GM23338 (cell line): ENCODE data around the gene ACTR5. TPM values are rescaled to one million over a fixed set of nuclear protein-coding genes. Genes with fewer than 3 reads are reported as not detected.

Experiments used
- ATAC-seq: fragments of 200-7000 bp; cut with Tn5 transposase; 3 replicates; pipeline ENCODE4 v1.9.1; 2020
- DNase-seq: peaks from one replicate; pipeline ENCODE4 v3.0.0-alpha.2; 2015; ENCODE audit warnings: low spot score
- H2AFZ ChIP-seq: fragments of 200-600 bp; sonication (generic); 2 replicates; pipeline ENCODE4 v1.8.0; 2016; ENCODE audit warnings: antibody characterized with exemption, mild to moderate bottlenecking, moderate library complexity
- H3F3A ChIP-seq: fragments of 200-600 bp; sonication (generic); replicated peaks from 2 replicates; pipeline ENCODE4 v1.8.0; 2017; ENCODE audit warnings: antibody characterized with exemption, mixed run types, low read depth
- H3K27ac ChIP-seq: fragments of 200-600 bp; sonication (generic); 2 replicates; pipeline ENCODE4 v1.6.1; 2016; ENCODE audit warnings: low read depth
- H3K27me3 ChIP-seq: fragments of 200-600 bp; sonication (generic); 2 replicates; pipeline ENCODE4 v1.8.0; 2016; ENCODE audit warnings: mild to moderate bottlenecking, mixed run types, moderate library complexity; ENCODE audit not compliant: insufficient read depth
- H3K36me3 ChIP-seq: fragments of 200-600 bp; sonication (generic); 2 replicates; pipeline ENCODE4 v1.8.0; 2016; ENCODE audit warnings: mild to moderate bottlenecking; ENCODE audit not compliant: insufficient read depth
- H3K4me1 ChIP-seq: fragments of 200-600 bp; sonication (generic); 2 replicates; pipeline ENCODE4 v1.8.0; 2016; ENCODE audit warnings: mild to moderate bottlenecking, moderate library complexity; ENCODE audit not compliant: insufficient read depth
- H3K4me2 ChIP-seq: fragments of 200-600 bp; sonication (generic); 2 replicates; pipeline ENCODE4 v1.7.1; 2017; ENCODE audit warnings: mixed run types
- H3K4me3 ChIP-seq: fragments of 200-600 bp; sonication (generic); 2 replicates; pipeline ENCODE4 v1.6.1; 2016; ENCODE audit warnings: mixed run types
- H3K79me2 ChIP-seq: fragments of 200-600 bp; sonication (generic); replicated peaks from 2 replicates; pipeline ENCODE4 v1.8.0; 2017; ENCODE audit warnings: mild to moderate bottlenecking; ENCODE audit not compliant: insufficient read depth
- H3K9me2 ChIP-seq: fragments of 200-600 bp; sonication (generic); 2 replicates; pipeline ENCODE4 v1.8.0; 2017; ENCODE audit not compliant: insufficient read depth
- H4K20me1 ChIP-seq: fragments of 200-600 bp; sonication (generic); replicated peaks from 2 replicates; pipeline ENCODE4 v1.8.0; 2017; ENCODE audit warnings: mild to moderate bottlenecking; ENCODE audit not compliant: insufficient read depth
- H3K27ac Mint-ChIP-seq: 2 replicates; pipeline ENCODE4 v1.8.0; 2020; ENCODE audit warnings: inconsistent platforms, mild to moderate bottlenecking, moderate library complexity, mixed read lengths
- H3K27me3 Mint-ChIP-seq: 3 replicates; pipeline ENCODE4 v1.8.0; 2022; ENCODE audit warnings: low read depth, mild to moderate bottlenecking, moderate library complexity, mixed read lengths, inconsistent platforms; ENCODE audit not compliant: insufficient read depth, poor library complexity
- H3K36me3 Mint-ChIP-seq: 3 replicates; pipeline ENCODE4 v1.8.0; 2021; ENCODE audit warnings: low read depth, mild to moderate bottlenecking, inconsistent platforms, moderate library complexity, mixed read lengths
- H3K4me1 Mint-ChIP-seq: 3 replicates; pipeline ENCODE4 v1.8.0; 2020; ENCODE audit warnings: mild to moderate bottlenecking, inconsistent platforms, mixed read lengths
- H3K4me3 Mint-ChIP-seq: 3 replicates; pipeline ENCODE4 v1.8.0; 2021; ENCODE audit warnings: moderate library complexity, mild to moderate bottlenecking, inconsistent platforms, mixed read lengths
- H3K9me3 Mint-ChIP-seq: 3 replicates; pipeline ENCODE4 v1.8.0; 2020; ENCODE audit warnings: moderate library complexity, mild to moderate bottlenecking, inconsistent platforms, mixed read lengths
- CREB1 ChIP-seq: fragments of 250-450 bp; sonication (Bioruptor Pico); IDR thresholded peaks from 2 replicates; pipeline ENCODE4 v1.5.0; 2020; ENCODE audit warnings: low read depth, mild to moderate bottlenecking, moderate library complexity
- EZH2 ChIP-seq: fragments of 200-600 bp; sonication (generic); IDR thresholded peaks from one replicate; pipeline ENCODE4 v1.8.0; 2017; ENCODE audit warnings: antibody characterized with exemption, mild to moderate bottlenecking, low read depth; ENCODE audit not compliant: unreplicated experiment
- EZH2phosphoT487 ChIP-seq: fragments of 200-600 bp; sonication (generic); IDR thresholded peaks from one replicate; pipeline ENCODE4 v1.8.1; 2018; ENCODE audit warnings: antibody characterized with exemption; ENCODE audit not compliant: unreplicated experiment
- JUNB ChIP-seq: IDR thresholded peaks from one replicate; pipeline ENCODE4 v1.6.1; 2016; ENCODE audit warnings: antibody characterized with exemption; ENCODE audit not compliant: unreplicated experiment
- NANOG ChIP-seq: IDR thresholded peaks from 2 replicates; pipeline ENCODE4 v1.6.1; 2016; ENCODE audit warnings: antibody characterized with exemption, borderline replicate concordance
- POLR2AphosphoS5 ChIP-seq: IDR thresholded peaks from 2 replicates; pipeline ENCODE4 v1.6.1; 2016; ENCODE audit warnings: antibody characterized with exemption, low read depth
- STAT1 ChIP-seq: IDR thresholded peaks from one replicate; pipeline ENCODE4 v1.6.1; 2016; ENCODE audit warnings: antibody characterized with exemption; ENCODE audit not compliant: unreplicated experiment
- ZNF114 ChIP-seq: fragments of 250-450 bp; sonication (Bioruptor Pico); IDR thresholded peaks from 2 replicates; pipeline ENCODE4 v1.5.0; 2020; ENCODE audit warnings: mild to moderate bottlenecking, moderate library complexity
- ZNF331 ChIP-seq: fragments of 250-450 bp; sonication (Bioruptor Pico); IDR thresholded peaks from 2 replicates; pipeline ENCODE4 v1.5.0; 2020; ENCODE audit warnings: low read depth, mild to moderate bottlenecking, moderate library complexity
- polyA plus RNA-seq: library from polyadenylated mRNA; unstranded; fragments of >200 nt; fragmentation: Nextera tagmentation; extraction: Ambion mirVana; gene quantifications from 2 replicates; pipeline ENCODE4 v1.2.1, GENCODE V29; 2016
- total RNA-seq: library from RNA; depleted of rRNA; stranded (reverse); fragments of >200 nt; shearing (Covaris generic); gene quantifications from 2 replicates; pipeline ENCODE4 v1.2.3, GENCODE V29; 2014
- TF ChIP-seq, protein P1 (sequence below): fragments of 250-450 bp; sonication (Bioruptor Pico); IDR thresholded peaks from 2 replicates; pipeline ENCODE4 v1.5.0; 2020; ENCODE audit warnings: mild to moderate bottlenecking, moderate library complexity
- TF ChIP-seq, protein P2 (sequence below): IDR thresholded peaks from one replicate; pipeline ENCODE4 v1.6.1; 2018; ENCODE audit warnings: antibody characterized with exemption; ENCODE audit not compliant: unreplicated experiment
- TF ChIP-seq, protein P3 (sequence below): IDR thresholded peaks from 2 replicates; pipeline ENCODE4 v1.6.1; 2016; ENCODE audit warnings: antibody characterized with exemption

ACTR5 gene
- total and polyA plus RNA-seq, 2 experiments from 2014 or later, result 8.4 to 21.8 TPM

DNA sequence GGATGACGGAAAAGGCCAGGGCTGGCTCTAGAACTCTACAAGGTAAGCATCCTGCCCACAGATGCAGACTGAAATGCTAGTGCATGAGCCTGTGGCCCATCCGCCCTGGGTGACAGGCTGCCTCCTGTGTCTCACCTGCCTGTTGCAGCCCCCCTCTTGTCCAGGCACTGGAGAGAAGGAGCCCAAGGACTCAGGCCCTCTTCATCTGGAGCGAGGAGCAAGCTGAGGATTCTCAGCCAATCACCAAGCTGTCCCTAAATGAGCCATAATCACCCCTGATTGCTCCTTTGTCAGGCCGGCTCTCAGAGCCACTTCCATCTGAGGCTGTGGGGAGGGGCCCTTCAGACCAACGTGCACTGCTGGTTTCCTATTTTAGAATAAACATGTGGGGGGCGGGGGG, 34.0 kb upstream of the ACTR5 start (continued):
- TF ChIP-seq, protein P1, sequence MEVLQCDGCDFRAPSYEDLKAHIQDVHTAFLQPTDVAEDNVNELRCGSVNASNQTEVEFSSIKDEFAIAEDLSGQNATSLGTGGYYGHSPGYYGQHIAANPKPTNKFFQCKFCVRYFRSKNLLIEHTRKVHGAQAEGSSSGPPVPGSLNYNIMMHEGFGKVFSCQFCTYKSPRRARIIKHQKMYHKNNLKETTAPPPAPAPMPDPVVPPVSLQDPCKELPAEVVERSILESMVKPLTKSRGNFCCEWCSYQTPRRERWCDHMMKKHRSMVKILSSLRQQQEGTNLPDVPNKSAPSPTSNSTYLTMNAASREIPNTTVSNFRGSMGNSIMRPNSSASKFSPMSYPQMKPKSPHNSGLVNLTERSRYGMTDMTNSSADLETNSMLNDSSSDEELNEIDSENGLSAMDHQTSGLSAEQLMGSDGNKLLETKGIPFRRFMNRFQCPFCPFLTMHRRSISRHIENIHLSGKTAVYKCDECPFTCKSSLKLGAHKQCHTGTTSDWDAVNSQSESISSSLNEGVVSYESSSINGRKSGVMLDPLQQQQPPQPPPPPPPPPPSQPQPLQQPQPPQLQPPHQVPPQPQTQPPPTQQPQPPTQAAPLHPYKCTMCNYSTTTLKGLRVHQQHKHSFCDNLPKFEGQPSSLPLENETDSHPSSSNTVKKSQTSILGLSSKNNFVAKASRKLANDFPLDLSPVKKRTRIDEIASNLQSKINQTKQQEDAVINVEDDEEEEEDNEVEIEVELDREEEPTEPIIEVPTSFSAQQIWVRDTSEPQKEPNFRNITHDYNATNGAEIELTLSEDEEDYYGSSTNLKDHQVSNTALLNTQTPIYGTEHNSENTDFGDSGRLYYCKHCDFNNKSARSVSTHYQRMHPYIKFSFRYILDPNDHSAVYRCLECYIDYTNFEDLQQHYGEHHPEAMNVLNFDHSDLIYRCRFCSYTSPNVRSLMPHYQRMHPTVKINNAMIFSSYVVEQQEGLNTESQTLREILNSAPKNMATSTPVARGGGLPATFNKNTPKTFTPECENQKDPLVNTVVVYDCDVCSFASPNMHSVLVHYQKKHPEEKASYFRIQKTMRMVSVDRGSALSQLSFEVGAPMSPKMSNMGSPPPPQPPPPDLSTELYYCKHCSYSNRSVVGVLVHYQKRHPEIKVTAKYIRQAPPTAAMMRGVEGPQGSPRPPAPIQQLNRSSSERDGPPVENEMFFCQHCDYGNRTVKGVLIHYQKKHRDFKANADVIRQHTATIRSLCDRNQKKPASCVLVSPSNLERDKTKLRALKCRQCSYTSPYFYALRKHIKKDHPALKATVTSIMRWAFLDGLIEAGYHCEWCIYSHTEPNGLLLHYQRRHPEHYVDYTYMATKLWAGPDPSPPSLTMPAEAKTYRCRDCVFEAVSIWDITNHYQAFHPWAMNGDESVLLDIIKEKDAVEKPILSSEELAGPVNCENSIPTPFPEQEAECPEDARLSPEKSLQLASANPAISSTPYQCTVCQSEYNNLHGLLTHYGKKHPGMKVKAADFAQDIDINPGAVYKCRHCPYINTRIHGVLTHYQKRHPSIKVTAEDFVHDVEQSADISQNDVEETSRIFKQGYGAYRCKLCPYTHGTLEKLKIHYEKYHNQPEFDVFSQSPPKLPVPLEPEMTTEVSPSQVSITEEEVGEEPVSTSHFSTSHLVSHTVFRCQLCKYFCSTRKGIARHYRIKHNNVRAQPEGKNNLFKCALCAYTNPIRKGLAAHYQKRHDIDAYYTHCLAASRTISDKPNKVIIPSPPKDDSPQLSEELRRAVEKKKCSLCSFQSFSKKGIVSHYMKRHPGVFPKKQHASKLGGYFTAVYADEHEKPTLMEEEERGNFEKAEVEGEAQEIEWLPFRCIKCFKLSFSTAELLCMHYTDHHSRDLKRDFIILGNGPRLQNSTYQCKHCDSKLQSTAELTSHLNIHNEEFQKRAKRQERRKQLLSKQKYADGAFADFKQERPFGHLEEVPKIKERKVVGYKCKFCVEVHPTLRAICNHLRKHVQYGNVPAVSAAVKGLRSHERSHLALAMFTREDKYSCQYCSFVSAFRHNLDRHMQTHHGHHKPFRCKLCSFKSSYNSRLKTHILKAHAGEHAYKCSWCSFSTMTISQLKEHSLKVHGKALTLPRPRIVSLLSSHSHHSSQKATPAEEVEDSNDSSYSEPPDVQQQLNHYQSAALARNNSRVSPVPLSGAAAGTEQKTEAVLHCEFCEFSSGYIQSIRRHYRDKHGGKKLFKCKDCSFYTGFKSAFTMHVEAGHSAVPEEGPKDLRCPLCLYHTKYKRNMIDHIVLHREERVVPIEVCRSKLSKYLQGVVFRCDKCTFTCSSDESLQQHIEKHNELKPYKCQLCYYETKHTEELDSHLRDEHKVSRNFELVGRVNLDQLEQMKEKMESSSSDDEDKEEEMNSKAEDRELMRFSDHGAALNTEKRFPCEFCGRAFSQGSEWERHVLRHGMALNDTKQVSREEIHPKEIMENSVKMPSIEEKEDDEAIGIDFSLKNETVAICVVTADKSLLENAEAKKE (CRISPR knock-in tag), result no peak
- no peak for TF ChIP-seq ZNF114
- TF ChIP-seq, protein P2, sequence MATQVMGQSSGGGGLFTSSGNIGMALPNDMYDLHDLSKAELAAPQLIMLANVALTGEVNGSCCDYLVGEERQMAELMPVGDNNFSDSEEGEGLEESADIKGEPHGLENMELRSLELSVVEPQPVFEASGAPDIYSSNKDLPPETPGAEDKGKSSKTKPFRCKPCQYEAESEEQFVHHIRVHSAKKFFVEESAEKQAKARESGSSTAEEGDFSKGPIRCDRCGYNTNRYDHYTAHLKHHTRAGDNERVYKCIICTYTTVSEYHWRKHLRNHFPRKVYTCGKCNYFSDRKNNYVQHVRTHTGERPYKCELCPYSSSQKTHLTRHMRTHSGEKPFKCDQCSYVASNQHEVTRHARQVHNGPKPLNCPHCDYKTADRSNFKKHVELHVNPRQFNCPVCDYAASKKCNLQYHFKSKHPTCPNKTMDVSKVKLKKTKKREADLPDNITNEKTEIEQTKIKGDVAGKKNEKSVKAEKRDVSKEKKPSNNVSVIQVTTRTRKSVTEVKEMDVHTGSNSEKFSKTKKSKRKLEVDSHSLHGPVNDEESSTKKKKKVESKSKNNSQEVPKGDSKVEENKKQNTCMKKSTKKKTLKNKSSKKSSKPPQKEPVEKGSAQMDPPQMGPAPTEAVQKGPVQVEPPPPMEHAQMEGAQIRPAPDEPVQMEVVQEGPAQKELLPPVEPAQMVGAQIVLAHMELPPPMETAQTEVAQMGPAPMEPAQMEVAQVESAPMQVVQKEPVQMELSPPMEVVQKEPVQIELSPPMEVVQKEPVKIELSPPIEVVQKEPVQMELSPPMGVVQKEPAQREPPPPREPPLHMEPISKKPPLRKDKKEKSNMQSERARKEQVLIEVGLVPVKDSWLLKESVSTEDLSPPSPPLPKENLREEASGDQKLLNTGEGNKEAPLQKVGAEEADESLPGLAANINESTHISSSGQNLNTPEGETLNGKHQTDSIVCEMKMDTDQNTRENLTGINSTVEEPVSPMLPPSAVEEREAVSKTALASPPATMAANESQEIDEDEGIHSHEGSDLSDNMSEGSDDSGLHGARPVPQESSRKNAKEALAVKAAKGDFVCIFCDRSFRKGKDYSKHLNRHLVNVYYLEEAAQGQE, result no peak
- TF ChIP-seq POLR2AphosphoS5, result no peak
- TF ChIP-seq STAT1, result no peak

DNA sequence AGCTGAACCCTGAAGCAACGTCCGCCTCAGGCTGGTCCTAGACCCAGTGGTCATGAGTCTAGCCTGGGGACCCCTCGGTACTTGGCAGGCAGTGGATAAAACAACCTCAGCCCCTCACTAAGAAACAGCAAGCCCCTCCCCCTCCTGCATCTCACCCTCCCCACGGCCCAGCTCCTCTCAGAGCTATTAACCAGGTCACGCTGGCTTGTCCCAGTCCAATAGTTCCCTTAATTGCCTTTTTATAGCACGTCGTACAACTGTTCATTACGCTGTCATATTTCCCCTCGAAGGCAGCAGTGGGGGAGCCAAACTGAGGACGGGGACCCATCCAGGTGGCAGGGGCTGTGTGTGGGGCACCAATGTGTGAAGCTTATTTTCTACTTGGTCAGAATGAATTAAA, 32.6 kb upstream of the ACTR5 start:
- H2AFZ ChIP-seq, result no peak overlapping the region
- Mint-ChIP-seq H3K36me3 (no peaks in the 10 kb centered on the region), H3K27ac (no peak overlapping the region), H3K27me3 (peaks cover 26% of the 10 kb centered on the region), H3K4me3 (no peak overlapping the region), H3K4me1 (peaks cover 15% of the 10 kb centered on the region), H3K9me3 (no peaks in the 10 kb centered on the region)
- H3K27me3 ChIP-seq, result peaks cover 34% of the 10 kb centered on the region
- no peaks in the 10 kb centered on the region for H4K20me1 ChIP-seq
- no peaks in the 10 kb centered on the region for H3F3A ChIP-seq
- no peak overlapping the region for H3K27ac ChIP-seq
- no peak overlapping the region for H3K4me2 ChIP-seq
- peaks cover 5% of the 10 kb centered on the region; the same call in 1 of the 2 replicates for H3K4me1 ChIP-seq
- H3K4me3 ChIP-seq, result no peak overlapping the region
- no peaks in the 10 kb centered on the region for H3K36me3 ChIP-seq
- no peaks in the 10 kb centered on the region for H3K79me2 ChIP-seq
- no peak for DNase-seq
- no peak for ATAC-seq
- H3K9me2 ChIP-seq, result no peaks in the 10 kb centered on the region
- no peak for TF ChIP-seq STAT1
- TF ChIP-seq NANOG, result no peak
- no peak for TF ChIP-seq ZNF114
- no peak for TF ChIP-seq ZNF331 (CRISPR knock-in tag)
- no peak for TF ChIP-seq CREB1 (CRISPR knock-in tag)
- TF ChIP-seq, protein P3, sequence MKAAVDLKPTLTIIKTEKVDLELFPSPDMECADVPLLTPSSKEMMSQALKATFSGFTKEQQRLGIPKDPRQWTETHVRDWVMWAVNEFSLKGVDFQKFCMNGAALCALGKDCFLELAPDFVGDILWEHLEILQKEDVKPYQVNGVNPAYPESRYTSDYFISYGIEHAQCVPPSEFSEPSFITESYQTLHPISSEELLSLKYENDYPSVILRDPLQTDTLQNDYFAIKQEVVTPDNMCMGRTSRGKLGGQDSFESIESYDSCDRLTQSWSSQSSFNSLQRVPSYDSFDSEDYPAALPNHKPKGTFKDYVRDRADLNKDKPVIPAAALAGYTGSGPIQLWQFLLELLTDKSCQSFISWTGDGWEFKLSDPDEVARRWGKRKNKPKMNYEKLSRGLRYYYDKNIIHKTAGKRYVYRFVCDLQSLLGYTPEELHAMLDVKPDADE, result no peak
- no peak for TF ChIP-seq JUNB
- no peak for TF ChIP-seq EZH2phosphoT487
- TF ChIP-seq, protein P2, result no peak
- TF ChIP-seq EZH2, result no peak
